MV-4-11 (cell line): Measurements from ENCODE around the gene RPS18.

Experiments used
- DNase-seq: peaks from one replicate; lab custom pipeline; 2025; lab: John Stamatoyannopoulos, UW

The RPS18 gene

GRCh38 chr6:33289784-33290315 lies 18.0 kb downstream of the RPS18 start:
- no peak for DNase-seq

GRCh38 chr6:33290459-33290858 lies 18.6 kb downstream of the RPS18 start:
- no peak for DNase-seq

DNA sequence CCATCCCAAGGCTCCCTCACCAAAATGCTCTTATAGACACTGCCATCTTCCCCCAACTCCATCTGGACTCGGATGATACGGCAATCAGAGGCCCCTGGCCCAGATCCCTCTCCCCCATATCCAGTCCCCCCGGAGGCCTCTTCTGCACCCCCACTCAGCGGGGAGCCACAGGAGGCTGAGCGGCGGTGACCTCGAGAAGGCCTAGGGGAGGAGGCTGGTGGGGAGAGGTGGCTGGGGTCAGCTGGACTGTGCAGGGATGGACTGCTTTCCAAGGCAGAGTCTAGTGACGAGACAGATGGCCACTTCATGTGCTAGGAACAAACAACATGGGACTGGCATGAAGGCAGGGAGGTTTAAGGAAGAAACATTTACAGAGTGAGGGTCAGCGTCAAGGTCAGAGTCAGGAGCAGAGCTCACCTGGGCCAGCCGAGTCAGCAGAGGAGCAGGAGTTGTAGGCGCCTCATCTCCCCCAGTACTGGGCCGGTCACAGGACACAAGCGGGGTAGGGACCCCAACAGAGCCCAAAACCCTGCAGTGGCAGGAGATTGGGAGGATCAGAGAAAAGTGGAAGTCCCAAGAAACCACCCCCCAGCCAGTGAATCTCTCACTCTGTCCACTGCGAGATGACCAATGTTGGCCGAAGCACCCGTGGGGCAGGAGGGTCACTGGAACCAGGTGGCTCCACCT lies 21.3 kb downstream of the RPS18 start:
- DNase-seq, result no peak

DNA sequence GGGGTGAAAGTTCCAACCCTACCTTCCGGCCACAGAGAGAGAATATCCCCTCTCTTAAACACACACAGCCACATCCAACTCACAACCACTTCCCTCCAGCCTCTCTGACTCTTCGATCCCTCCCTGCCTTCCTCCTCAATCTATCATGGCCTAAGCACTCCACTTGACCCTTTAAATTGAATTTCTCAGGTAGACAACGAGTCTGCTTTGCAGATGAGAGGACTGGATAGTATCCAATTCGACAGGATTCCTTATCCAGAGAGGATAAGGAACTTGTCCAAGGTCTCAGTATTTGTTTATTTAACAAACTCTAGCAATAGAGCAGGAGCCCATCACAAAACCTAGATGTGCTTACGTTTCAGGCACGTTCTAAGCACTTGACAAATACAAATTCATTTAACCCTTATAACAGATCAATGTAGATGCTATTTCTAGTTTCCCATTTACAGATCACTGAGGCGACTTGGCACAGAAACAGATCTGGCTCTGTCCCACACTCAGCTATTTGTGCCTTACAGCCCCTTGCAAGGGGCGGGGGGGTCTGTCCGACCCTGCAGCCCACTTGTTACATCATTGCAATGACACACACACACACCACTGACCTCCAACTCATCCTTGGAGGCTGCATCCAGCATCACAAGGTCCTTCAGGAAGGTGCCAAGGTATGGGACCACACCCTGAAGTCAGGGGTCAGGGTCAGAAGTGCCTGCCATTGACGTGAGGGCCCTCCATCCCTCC lies 22.4 kb downstream of the RPS18 start:
- DNase-seq, result no peak

DNA sequence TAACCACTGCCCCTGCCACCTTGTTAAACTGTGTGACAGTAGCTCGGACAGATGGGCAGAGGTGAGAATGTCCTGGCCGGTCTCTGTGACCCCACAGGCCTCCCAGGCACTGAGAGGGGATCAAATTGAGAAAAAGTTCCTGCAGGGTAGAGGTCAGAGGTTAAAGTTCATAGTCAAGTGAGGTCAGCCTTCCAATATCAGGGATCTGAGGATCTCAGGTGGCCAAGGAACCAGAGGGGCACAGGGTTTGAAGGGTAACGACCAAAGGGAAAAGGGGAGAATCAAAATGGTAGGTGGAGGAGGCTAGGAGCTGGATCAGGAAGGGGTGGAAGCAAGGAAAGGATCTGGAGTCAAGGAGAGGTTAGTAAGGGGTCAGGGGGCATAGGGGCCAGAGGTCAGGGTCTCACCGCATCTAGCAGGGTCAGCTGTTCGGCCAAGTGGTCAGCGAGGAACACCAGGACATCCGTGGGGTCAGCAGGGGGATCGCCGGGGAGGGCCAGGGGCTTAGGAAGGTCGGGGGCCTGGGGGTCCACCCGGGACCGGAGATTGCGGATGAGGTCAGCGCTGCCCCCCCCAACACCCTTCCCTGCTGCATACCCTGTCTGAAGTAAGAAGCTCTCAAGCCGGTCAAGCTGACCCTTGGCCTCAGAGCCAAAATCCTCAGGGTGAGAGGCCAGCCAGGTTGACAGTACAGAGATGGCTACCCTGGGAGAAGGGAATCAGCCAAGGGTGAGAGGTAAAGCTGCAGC lies 23.9 kb downstream of the RPS18 start:
- no peak for DNase-seq

- no peak for DNase-seq
Measured at GRCh38 chr6:33296797-33297405, 25.0 kb downstream of the RPS18 start.

DNA sequence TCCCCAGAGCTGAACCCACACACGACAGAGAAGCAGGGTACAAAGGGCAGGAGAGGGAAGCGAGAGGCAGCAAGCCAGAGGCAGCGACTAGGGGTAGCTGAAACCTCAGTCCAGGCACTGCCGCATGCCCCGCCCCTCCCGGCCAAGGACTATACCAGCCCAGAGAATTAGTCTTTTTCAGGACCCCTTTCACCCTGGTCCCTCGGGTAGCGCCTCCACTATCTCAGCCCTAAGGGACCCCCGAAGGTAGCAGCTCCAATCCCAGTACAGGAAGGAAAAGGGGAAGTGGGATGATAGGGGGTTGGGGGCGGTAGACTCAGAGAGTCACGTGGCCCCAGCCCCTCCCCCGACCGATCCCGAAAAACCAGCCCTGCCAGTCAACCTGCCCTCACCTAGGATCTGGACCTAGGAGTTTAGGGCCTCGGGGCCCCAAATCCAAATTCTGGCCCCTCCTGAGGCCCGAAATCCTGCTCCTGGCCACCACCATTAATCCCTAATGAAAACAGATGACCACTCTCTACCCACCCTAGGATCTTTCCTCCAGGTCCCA lies 25.6 kb downstream of the RPS18 start:
- peak; percentile 22 for DNase-seq

DNA sequence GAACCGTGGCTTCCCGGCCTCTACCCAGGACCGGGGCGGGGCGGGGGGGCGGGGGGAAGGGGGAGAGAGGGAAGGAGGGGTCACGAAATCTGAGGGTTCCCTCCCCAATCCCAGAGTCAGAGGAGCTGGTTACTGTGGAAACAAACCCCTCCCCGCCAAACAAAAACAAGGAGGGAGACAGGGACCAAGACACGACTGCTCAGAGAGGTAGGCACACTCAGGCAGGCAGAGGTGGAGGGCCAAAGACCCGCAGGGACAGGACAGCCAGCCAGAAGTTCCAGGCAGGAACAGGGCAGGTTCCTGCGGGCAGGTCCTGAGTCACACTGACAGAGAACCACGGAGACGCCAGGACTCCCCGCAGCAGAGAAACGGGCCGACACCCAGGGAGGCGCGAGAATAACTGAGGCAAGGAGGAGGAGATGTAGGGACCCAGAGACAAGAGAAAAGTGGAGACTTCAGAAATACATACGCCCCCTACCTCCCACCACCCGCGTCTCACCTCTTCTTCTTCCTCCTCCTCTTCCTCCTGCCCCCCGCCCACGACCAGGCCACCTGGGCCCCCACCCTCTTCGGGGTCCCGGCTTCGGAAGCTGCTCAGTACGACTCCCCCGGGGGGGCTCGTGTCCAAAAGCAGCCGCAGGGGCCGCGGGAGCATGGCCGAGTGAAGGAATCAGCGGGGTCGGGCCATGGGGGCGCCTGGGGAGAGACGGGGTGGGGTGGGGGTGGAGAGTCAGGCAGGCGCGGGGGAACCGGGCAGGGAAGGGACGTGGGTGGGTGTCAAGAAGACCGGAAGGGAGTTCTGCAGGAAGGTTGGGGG lies 26.3 kb downstream of the RPS18 start:
- DNase-seq, result peak; percentile 65

GRCh38 chr6:33298773-33299236 lies 26.9 kb downstream of the RPS18 start, which contains the start of gene RGL2:
Gene RGL2, minus strand, starts transcription at chr6:33298942. Its CDS starts 332 bp downstream, at chr6:33298610.
- peak; percentile 63 for DNase-seq

GRCh38 chr6:33299237-33299944 lies 27.5 kb downstream of the RPS18 start:
- DNase-seq, result peak; percentile 89

- no peak for DNase-seq
Measured at GRCh38 chr6:33301877-33302276, 30.0 kb downstream of the RPS18 start.

DNA sequence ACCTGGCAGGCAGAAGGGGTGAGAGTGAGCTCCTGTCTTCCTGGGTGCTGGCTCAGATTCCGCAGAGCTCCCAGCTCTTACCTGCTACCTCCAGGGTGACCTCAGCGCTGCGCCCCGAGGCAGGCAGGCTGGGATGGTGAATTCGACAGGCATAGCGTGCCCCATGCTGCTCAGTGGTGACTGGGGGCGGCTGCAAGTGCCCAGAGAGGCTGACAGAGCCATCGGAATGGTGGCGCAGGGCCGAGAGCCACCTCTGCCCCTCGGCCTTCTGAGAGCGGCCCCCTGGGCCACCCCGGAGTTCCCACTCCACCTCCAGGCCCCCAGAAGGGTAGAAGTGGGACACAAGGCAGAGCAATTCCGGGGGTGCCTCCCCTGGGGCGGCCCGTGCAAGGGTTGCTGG lies 32.3 kb downstream of the RPS18 start:
- no peak for DNase-seq

DNA sequence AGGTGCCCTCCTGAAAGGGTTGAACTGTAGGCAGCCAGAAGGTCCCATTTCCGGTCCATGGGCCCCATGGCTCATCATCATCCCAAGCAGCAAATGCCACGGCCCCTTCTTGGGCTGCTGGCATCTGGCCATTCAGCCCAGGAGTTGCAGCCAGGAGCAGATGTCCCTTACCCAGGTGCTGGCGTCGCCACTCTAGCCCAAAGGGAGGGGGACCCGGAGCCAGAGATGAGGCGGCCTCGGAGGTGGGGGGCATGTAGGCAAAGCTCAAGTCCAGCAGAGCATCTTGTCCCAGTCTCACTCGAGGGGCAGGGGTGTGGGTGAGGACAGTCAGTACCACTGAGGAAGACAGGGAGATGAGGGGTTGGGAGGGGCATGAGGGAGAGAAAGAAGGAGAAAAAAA lies 33.2 kb downstream of the RPS18 start:
- no peak for DNase-seq

GRCh38 chr6:33306356-33306755 lies 34.5 kb downstream of the RPS18 start:
- no peak for DNase-seq

DNA sequence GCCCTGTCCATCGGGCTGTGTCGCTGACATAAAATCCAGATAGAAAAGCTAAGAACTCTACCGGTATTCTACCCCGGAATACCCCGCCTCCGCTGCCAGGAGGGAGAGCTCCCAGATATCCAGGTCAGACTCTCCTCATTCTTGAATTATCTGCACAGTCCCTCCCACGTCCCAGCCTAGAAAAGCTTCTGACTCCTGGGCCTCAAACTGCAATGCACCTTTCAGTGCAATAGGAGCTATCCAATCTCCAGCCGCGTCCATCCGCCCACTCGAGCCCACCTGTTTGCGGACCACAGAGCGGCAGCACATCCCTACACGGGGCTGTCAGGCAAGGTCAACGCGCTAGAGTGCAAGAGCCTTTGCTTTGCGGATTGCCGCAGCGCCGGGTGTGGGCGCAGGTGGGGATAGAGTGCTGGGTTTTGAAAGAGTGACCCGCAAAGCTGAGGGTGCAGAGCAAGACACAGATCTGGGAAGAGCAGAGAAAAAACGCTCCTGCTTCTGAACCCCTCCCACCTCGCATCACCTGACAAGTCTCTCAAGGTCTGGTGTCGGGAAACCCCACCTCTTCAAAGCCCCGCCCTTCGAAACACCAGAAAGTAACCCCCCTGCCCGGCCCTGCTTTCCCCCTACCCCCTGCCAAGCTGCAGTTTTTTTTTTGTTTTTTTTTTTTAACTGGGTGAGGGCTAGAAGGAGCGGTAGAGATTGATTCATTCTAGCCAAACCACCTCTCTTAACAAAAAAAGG lies 40.7 kb downstream of the RPS18 start:
- peak; percentile 46 for DNase-seq

GRCh38 chr6:33313105-33313708 lies 41.3 kb downstream of the RPS18 start:
- DNase-seq, result peak; percentile 59

GRCh38 chr6:33313709-33314514 lies 42.0 kb downstream of the RPS18 start, which contains the start of gene TAPBP:
Gene TAPBP, minus strand, starts transcription at chr6:33314078. Its CDS starts 37 bp downstream, at chr6:33314041.
- peak; percentile 51 for DNase-seq

GRCh38 chr6:33314515-33314942 lies 42.7 kb downstream of the RPS18 start:
- peak; percentile 52 for DNase-seq
